ENCODE results near the gene RASSF10.

The RASSF10 gene

DNA sequence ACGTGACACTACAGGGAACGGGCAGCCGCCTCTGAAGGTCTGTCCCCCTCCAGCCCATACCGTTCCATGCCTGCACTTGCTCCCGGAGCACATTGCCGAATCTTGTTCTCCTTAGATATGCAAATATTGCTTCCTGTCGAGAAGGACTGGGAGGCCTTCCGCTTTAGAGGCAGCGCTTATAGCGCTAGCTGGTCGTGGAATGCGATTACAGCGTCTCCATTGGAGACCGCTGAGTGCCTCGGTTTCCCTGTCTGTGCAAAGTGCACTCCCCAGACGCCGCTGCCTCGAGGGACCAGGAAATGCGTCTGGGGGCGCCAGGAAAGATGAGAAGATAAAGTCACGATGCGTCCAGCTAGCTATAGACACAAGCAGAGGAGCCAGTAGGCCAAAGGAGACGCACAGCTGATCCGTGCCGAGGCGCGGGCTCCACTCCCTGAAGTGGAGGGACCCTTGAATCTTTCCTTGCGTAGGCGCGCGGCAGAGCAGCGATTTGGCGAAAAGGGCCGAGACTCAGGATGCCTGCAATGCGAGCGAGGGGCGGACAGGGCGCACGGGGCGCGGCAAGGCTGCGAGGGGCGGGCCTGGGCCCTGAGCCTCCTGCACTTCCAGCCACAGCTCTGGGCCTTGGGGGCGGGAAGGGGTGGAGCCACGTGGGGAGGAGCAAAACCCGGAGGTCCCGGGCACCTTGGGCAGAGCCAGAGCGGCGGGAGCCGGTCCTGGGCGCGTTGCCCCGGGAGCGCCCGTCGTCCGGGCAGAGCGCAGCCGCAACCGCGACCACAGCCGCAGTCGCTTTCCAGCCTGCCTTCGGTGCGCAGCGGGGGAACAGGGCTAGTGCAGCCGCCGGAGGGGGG lies at the start of gene RASSF10:
TSS of gene RASSF10 (plus strand) at position 692 of the 851 bp plus-strand sequence. CDS start 261 bp downstream, outside the sequence.
- in situ Hi-C loops (cut with MboI; ENCODE audit: low pct_unique_long_range_greater_than_20kb, low sequenced_read_pairs) = no loop called here
- DNase-seq = no peak

DNA sequence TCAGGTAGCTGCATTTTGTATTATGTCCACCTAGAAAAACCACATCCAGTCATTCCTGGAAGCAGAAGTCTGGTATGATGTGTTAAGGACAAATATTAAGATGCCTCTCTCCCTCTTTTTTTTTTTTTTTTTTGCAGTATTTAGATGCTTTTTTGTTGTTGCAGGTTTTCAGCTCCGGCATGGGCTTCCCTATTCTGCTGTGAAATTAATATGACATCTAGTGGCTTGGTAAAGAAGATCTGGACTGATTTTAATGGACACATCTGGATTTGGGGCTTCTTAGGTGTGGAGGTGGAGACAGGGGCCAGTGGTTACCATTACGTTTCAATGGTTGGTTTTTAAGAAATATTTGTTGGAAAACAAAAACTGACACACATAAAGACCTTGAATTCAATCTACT lies 47.5 kb upstream of the RASSF10 start:
- DNase-seq = no peak
- in situ Hi-C loops (cut with MboI; ENCODE audit: low pct_unique_long_range_greater_than_20kb, low sequenced_read_pairs) = loop anchor here (25.0 kb wide), 2 partner anchors 226 to 376 kb away; no protein-coding TSS in a partner anchor

DNA sequence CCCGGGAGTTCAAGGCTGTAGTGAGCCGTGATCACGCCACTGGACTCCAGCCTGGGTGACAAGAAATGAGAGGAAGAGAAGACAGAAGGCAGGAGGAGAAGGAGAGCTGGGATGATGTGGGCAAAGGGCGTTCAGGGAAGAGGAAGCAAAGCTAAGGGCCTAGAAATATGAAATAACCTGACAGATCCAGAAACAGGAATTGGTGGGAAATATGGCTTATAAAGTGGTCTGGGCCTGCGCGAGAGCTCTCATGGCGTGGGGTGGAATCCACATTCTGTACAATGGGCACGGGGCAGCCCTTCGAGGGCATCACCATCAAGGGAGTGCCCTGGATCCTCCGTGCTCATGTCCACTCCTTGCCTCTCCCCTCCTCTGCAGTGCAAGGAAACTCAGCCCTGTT lies 46.8 kb upstream of the RASSF10 start:
- DNase-seq = no peak
- in situ Hi-C loops (cut with MboI; ENCODE audit: low pct_unique_long_range_greater_than_20kb, low sequenced_read_pairs) = loop anchor here (25.0 kb wide), 2 partner anchors 225 to 375 kb away; no protein-coding TSS in a partner anchor

DNA sequence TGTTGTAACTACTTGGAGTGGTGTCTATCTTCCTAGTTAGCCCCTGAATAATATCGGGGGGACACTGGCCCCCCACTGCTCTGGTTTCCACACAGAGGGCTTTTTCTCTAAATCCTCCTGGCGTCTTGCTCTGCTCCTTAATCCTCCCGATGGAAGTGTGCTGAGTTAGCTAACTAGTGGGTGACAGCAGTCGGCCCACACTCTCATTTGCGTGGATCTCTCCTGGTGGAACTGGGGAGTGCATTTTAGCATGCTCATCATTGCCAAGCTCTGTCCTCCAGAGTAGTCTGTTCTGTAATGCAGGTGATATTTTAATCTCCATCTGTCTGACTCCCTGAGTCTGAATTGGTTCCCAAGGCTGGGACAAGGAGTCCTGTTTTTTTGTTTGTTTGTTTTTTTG lies 46.1 kb upstream of the RASSF10 start:
- no peak for DNase-seq
- in situ Hi-C loops (cut with MboI; ENCODE audit: low pct_unique_long_range_greater_than_20kb, low sequenced_read_pairs) = loop anchor here (25.0 kb wide), 2 partner anchors 224 to 374 kb away; no protein-coding TSS in a partner anchor

DNA sequence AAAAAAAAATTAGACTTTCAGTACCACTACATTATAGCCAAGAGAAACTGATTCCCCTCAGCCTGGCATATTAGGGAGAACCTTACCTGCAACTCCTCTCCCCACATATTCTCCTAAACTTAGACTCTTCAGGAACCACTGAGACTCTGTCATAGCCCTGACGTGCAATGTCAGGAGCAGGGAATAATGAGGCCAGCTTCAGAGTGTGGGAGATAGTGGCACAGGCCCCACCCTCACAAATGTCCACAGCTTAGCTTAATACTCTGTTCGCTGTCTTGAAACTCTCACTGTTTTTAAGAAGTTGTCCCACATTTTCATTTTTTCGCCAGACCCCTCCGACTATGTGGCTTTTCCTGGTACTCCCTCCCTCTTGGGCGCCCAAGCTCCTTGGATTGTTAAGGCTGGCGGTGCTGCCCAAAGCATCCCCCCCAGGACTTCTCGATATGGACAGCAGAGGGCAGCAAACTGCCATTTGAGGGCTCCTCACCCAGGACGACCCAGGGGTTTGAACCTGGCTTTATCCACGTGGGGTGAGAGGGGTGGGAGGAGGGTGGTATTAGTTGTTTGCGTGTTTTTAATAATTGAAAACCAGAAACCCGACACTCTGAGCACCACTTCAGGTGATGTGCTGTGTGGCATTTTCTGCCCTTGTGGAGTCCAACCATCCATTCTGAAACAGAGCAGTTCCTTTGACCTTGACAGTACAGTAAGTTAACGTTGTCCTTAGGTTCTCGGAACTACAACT lies 45.2 kb upstream of the RASSF10 start:
- peak; percentile 67 for DNase-seq
- in situ Hi-C loops (cut with MboI; ENCODE audit: low pct_unique_long_range_greater_than_20kb, low sequenced_read_pairs) = loop anchor here (25.0 kb wide), 2 partner anchors 223 to 373 kb away; no protein-coding TSS in a partner anchor

DNA sequence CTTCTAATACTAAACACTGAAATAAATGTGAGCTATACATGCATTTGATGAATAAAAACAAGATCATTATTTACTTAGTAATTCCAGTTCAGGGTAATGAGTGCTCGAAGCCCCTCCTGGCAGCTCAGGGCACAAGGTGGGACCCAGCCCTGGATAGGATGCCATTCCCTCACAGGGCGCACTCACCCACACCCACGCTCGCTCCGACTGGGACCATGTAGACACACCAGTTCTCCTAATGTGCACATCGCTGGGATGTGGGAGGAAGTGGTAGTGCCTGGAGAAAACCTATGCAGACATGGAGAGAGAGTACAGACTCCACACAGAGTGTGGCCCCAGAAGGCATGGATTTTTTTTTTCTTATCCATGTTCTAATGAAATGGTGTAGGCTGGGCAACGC lies 44.5 kb upstream of the RASSF10 start:
- DNase-seq = no peak
- in situ Hi-C loops (cut with MboI; ENCODE audit: low pct_unique_long_range_greater_than_20kb, low sequenced_read_pairs) = loop anchor here (25.0 kb wide), 2 partner anchors 223 to 373 kb away; no protein-coding TSS in a partner anchor

DNA sequence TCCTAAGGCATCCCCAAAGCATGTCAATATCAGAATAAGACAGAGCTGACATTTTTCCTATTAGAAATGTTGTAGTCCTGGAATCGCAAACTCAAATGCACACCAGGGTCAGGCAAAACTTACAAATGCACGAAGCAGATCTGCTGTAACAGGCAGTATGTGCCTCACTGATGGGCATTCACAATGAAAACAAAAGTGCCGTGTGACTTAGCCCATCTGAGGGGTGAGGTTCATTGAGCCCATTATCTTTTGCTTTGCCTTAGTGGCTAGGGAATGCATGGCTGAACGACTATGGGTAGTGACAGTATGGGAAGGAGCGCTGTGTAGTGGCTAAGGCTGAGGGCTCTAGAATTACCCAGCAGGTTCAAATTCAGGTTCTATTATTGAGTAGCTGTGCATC lies 43.1 kb upstream of the RASSF10 start:
- in situ Hi-C loops (cut with MboI; ENCODE audit: low pct_unique_long_range_greater_than_20kb, low sequenced_read_pairs) = loop anchor here (25.0 kb wide), 2 partner anchors 221 to 371 kb away; no protein-coding TSS in a partner anchor
- no peak for DNase-seq

DNA sequence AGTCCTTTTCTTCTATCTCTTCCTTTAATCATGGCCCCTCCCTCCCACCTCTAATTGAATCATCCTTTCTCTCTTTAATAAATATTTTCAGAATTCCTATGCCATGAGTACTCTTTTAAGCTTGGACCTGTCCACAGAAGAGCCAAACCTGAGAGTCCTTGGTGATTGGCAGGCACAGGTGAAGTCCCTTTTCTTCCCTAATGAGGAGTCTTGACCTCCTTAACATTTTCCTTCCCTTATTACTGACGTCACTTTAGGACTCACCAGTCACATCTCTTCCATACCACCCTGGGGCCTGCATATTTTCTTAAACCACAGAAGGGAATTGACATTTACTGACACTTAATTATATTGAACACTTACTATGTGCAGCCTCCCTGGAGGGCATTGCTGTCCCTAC lies 41.0 kb upstream of the RASSF10 start:
- in situ Hi-C loops (cut with MboI; ENCODE audit: low pct_unique_long_range_greater_than_20kb, low sequenced_read_pairs) = loop anchor here (25.0 kb wide), 2 partner anchors 219 to 369 kb away; no protein-coding TSS in a partner anchor
- no peak for DNase-seq

DNA sequence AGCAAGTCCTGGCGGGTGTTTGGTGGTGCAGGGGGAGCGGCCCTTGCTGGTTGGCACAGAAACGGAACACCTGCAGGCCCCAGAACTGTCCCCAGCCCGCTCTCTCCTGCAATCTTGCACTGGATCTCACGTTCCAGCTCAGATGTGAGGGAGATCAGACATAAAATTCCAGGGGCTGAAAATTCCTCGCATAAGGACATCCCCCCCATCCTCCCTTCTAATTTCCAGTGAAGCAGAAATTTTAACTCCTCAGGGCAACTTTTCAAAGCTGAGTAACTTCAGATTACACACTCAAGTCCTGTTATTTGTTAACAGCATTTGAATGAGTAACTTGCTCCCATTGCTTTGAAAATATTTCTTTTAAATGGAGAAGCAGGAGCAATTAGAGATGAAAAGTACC lies 40.3 kb upstream of the RASSF10 start:
- in situ Hi-C loops (cut with MboI; ENCODE audit: low pct_unique_long_range_greater_than_20kb, low sequenced_read_pairs) = loop anchor here (25.0 kb wide), 2 partner anchors 218 to 368 kb away; no protein-coding TSS in a partner anchor
- DNase-seq = no peak

DNA sequence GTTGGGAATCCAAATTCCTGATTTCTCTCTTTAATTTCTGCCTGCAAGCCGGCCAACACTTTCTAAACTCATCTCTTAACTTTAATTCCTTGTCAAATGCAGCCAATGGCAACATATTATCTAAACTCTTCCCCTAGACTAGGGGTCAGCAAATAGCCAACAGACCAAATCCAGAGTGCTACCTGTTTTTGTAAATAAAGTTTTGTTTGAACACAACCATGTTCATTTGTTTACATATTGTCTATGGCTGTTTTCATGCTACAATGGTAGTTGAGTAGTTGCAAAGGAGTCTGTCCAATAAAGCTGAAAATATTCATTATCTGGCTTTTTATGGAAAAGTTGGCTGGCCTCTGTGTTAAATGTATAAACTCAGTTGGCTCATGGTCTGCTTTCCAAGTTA lies 37.2 kb upstream of the RASSF10 start:
- in situ Hi-C loops (cut with MboI; ENCODE audit: low pct_unique_long_range_greater_than_20kb, low sequenced_read_pairs) = loop anchor here (25.0 kb wide), 2 partner anchors 215 to 365 kb away; no protein-coding TSS in a partner anchor
- DNase-seq = no peak

DNA sequence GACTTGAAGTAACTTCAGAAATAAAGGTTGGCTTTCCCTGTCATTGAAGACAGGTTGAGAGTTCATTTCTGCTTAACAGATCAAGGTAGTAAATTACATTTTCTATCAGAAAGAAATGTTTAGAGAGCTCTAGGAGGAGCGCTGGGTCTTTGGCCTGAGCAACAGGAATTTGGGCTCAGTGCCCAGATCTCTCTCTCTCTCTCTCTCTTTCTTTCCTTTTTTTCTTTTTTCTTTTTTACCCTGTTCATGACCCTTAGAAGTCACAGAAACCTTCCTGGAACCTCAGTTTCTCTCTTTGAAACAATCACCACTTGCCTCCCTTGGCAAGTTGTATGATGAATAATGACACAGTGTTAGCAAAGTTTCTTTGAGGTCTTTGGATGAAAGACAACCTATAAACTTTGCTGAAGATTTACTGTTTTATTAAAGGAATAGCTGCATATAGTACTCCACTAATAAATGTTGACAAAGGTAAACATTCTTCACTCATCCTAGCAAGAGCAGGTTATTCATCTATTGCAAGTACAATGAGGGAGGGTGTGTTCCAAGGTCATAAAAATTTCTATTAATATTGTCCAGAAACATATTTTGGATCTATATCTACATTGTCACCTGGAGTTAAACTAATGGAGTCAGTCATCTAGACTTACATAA lies 35.5 kb upstream of the RASSF10 start:
- in situ Hi-C loops (cut with MboI; ENCODE audit: low pct_unique_long_range_greater_than_20kb, low sequenced_read_pairs) = loop anchor here (25.0 kb wide), 2 partner anchors 214 to 364 kb away; no protein-coding TSS in a partner anchor
- no peak for DNase-seq

DNA sequence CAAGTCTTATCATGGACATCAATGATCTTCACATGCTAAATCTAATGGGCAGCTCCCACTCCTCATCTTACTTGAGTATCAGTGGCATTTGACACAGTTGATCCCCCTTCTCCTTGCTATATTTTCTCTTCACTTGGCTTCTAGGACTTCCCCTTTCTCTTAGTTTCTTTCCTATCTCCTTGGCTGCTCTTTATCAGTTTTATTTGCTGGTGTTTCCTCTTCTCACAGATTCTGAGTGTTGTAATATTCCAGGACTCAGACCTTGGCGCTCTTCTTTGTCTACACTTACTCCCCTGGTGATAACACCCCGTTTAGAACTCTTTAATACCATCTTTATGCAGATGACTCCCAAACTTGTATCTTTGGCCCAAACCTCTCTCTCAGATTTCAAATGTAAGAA lies 33.9 kb upstream of the RASSF10 start:
- no peak for DNase-seq
- in situ Hi-C loops (cut with MboI; ENCODE audit: low pct_unique_long_range_greater_than_20kb, low sequenced_read_pairs) = no loop called here

DNA sequence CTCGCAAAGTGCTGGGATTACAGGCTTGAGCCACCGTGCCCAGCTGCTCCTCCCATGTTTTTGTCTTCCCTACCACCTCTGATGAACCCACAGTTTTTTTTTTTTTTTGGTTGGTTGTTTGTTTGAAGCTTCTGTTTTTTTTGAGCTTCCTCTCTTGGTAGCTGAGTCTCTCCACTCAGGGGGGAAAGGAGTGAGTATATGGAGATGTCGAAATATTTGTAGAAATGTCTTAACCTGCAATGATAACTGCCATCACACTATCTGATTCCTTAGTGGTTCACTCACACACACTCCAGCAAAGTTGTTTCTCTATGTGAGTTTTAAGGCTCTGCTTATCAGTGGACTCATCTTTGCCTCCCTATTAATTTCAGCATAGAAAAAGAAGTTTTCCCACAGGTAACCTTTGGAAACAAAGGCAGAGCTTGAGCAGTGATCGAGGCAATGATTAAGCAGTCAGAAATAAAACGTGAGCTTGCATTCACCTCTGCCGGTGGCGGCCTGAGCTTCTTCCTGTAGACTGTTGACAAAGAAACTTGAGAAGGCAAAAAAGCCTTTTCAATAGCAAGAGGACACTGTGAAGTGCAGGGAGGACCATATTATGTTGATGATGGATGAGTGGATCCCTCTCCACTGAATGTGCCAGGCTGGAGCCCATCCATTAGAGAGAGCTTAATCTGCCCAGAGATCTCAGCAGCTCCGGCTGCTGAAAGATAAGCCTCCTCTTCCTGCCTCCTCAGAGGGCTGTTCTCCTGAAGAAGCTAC lies 29.0 kb upstream of the RASSF10 start:
- in situ Hi-C loops (cut with MboI; ENCODE audit: low pct_unique_long_range_greater_than_20kb, low sequenced_read_pairs) = no loop called here
- no peak for DNase-seq

DNA sequence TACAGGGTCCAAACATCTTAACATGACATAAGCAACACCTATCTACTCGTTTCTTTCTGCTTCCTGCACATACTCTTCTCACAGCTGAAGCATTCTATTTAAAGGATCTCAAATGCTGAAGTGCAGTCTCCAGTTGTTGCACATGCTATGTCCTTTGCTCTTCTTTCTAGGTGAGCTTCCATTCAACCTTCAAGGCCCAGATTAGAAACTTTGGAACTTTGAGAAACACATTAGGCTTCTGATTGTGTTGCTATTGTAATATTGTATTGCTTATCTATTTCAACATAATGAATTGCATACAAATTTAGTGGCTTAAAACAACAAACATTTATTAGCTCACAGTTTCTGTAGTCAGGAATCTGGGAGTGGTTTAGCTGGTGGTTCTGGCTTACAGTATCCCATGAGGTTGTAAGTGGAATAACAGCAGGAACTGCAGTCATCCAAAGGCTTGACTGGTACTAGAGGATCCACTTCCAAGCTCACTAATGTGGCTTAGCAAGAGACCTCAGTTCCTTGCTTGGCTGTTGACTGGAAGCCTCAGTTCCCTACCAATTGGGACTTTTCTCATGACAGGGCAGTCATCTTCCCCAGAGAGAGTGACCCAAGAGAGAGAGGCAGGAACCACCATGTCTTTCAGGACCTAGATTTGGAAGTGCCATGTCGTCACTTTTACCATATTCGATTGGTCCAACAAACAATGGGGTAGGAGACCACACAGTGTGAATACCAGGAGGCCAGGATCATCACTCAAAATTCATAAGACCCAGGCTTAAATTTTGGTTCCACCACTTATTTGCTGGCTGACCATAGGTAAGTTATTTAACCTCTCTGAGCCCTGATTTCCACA lies 27.2 kb upstream of the RASSF10 start:
- DNase-seq = no peak
- in situ Hi-C loops (cut with MboI; ENCODE audit: low pct_unique_long_range_greater_than_20kb, low sequenced_read_pairs) = no loop called here

DNA sequence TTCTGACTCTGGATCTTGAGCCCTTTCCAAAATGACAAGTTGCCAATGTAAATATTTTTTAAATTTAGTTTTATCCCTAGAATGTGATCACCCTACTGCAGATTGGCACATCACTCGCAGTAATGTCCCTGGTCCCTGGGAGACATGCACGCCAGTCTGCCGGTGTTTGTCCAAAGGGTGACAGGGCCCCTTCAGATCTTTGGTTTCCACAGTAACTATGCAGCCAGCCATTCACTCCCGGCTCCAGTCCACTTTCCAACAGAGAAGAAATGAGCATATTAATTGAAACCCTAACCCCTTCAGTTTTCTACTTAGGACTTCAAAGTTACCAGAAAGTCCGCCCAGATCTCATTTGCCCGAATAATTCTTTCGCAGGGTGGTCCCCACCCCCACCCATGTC lies 25.8 kb upstream of the RASSF10 start:
- in situ Hi-C loops (cut with MboI; ENCODE audit: low pct_unique_long_range_greater_than_20kb, low sequenced_read_pairs) = no loop called here
- DNase-seq = no peak

DNA sequence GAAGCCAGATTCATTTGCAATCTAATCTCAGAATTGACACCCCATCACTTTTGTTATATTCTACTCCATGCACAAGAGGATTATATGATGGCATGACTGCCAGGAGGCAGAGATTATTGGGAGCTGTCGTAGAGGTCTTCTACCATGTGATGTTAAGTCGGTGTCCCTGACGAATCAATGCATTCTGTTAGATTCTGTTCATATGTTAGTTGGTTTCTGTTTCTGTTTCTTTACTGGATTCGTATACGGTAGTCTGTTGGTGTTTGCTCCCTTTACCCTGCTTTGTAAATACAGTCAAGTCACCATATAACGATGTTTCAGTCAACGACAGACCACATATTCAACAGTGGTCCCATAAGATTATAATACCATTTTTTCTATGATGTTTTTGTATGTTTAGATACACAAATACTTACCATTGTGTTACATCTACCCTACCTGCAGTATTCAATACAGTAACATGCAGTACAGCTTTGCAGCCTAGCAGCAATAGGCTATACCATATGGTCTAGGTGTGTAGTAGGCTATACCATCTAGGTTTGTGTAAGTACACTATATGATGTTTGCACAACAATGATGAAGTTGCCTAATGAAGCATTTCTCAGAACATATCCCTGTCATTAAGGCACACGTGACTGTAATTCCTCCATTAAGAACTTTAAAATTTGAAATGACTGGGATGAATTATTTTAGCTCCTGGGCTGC lies 22.8 kb upstream of the RASSF10 start:
- DNase-seq = no peak
- in situ Hi-C loops (cut with MboI; ENCODE audit: low pct_unique_long_range_greater_than_20kb, low sequenced_read_pairs) = no loop called here
